BE2C (cell line): ENCODE data around the gene BRMS1L.

ENCODE experiments used
- DNase-seq: peaks from one replicate; pipeline ENCODE4 v3.0.0-alpha.2; 2020
- H3K27me3 ChIP-seq: fragments of 250-450 bp; sonication (Bioruptor Pico); 2 replicates; pipeline ENCODE4 v1.5.1; 2020; ENCODE audit warnings: mild to moderate bottlenecking
- H3K36me3 ChIP-seq: fragments of 250-450 bp; sonication (Bioruptor Pico); 2 replicates; pipeline ENCODE4 v1.5.1; 2020; ENCODE audit warnings: mild to moderate bottlenecking
- H3K4me1 ChIP-seq: fragments of 250-450 bp; sonication (Bioruptor Pico); 2 replicates; pipeline ENCODE4 v1.5.1; 2020
- H3K4me3 ChIP-seq: 2 replicates; pipeline ENCODE4 v1.5.1; 2011; ENCODE audit warnings: low read depth, low read length
- H3K9me3 ChIP-seq: fragments of 250-450 bp; sonication (Bioruptor Pico); 2 replicates; pipeline ENCODE4 v1.5.1; 2020
- CTCF ChIP-seq: IDR thresholded peaks from 2 replicates; pipeline ENCODE4 v1.5.1; 2012; ENCODE audit warnings: mild to moderate bottlenecking, low read depth, low read length

Gene BRMS1L

GRCh38 chr14:35909665-35910064 is 83.5 kb downstream of the BRMS1L start:
- no peaks in the 10 kb centered on the region for H3K4me1 ChIP-seq
- H3K4me3 ChIP-seq: no peak overlapping the region
- H3K27me3 ChIP-seq: peaks cover 24% of the 10 kb centered on the region
- DNase-seq: no peak
- H3K9me3 ChIP-seq: no peaks in the 10 kb centered on the region
- H3K36me3 ChIP-seq: no peaks in the 10 kb centered on the region
- TF ChIP-seq CTCF: no peak

- TF ChIP-seq CTCF: no peak
- H3K36me3 ChIP-seq: no peaks in the 10 kb centered on the region
- no peak overlapping the region for H3K4me3 ChIP-seq
- no peaks in the 10 kb centered on the region for H3K9me3 ChIP-seq
- no peaks in the 10 kb centered on the region for H3K4me1 ChIP-seq
- peaks cover 20% of the 10 kb centered on the region for H3K27me3 ChIP-seq
- DNase-seq: no peak
These were observed 84.1 kb downstream of the BRMS1L start for GRCh38 chr14:35910191-35910590.

DNA sequence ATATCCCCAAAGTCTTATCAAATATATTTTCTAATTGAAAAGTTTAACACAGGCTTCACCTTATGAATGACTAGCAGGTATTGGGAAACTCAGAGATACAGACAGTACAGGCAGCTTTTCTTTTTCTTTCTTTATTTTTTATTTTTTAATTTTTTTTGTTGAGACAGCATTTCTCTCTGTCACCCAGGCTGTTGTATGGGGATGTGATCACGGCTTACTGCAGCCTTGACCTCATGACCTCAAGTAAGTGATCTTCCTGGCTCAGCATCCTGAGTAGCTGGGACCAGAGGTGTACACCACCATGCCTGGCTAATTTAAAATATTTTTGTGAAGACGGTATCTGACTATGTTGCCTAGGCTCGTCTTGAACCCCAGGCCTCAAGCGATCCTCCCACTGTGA is 85.0 kb downstream of the BRMS1L start:
- H3K4me3 ChIP-seq: no peak overlapping the region
- TF ChIP-seq CTCF: no peak
- H3K36me3 ChIP-seq: no peaks in the 10 kb centered on the region
- DNase-seq: no peak
- H3K9me3 ChIP-seq: no peaks in the 10 kb centered on the region
- peaks cover 19% of the 10 kb centered on the region for H3K27me3 ChIP-seq
- H3K4me1 ChIP-seq: no peaks in the 10 kb centered on the region

GRCh38 chr14:35915185-35915584 is 89.0 kb downstream of the BRMS1L start:
- TF ChIP-seq CTCF: no peak
- DNase-seq: no peak
- Histone ChIP-seq H3K4me1 (no peaks in the 10 kb centered on the region), H3K9me3 (no peaks in the 10 kb centered on the region), H3K36me3 (no peaks in the 10 kb centered on the region), H3K4me3 (no peak overlapping the region), H3K27me3 (peaks cover 4% of the 10 kb centered on the region)

GRCh38 chr14:35915775-35916174 is 89.6 kb downstream of the BRMS1L start:
- Histone ChIP-seq H3K4me3 (no peak overlapping the region), H3K4me1 (no peaks in the 10 kb centered on the region), H3K9me3 (no peaks in the 10 kb centered on the region), H3K36me3 (no peaks in the 10 kb centered on the region), H3K27me3 (no peaks in the 10 kb centered on the region; the same call in 1 of the 2 replicates)
- TF ChIP-seq CTCF: no peak
- no peak for DNase-seq
